Measurements from ENCODE around the gene KRTAP23-1.

KRTAP23-1 gene

DNA sequence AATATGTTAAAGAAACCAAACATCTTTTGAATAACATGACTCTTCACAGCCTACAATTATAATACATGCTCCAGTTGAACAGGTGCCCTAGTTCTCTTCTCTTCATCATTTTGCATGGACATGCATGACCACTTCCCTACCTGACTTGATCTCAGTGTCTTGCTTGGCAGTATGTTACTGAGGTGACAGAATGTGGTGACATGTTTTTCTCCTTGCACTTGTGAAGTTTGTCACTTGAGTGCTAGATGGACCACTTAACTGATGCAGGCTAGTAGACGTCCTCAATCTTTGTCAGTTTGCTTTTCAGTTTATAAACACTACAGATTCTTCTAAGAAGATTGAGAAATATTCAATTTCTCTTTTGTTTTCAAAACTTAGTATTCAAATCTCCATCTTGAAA, 33.8 kb upstream of the KRTAP23-1 start:
- no peaks in the 10 kb centered on the region for H3K9me3 ChIP-seq (ENCODE audit: low read length)

DNA sequence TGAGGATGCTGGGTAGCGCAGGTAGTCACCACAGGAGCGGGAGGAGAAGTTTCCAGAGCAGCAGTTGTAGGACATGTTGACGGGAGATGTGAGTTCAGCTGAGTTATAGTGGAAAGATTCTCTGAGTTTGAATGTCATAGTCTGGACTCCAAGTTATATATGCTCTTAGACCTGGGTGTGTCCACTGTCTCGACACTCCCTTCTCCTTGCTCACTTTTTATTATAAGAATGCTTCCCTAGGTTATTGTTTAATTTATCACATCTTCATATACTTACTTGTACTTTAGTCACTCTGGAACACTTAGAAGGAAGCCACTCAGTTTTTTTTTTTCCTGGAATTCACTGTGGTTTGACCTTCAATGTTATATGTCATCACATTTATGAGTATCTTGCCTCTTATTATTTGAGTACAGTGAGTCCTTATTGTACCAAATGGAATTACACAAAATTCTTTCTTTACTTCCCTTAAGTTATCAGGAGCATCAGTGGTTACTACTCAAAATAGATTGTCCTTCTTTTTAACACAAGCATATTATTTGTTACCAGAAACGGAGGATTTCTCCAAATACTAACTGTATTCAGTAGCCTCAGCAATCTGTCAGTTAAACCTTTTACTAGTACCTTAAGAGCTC, 23.8 kb upstream of the KRTAP23-1 start, which contains the start of gene KRTAP13-2:
Gene KRTAP13-2, minus strand, starts transcription at position 133 of the 632 bp plus-strand sequence. Its CDS starts 58 bp downstream, at position 75.
- Histone ChIP-seq H3K27me3 (ENCODE audit: insufficient read depth, low read length) (no peaks in the 10 kb centered on the region), H3K9ac (ENCODE audit: low read length) (no peak within 1 kb of the TSS), H3K4me2 (ENCODE audit: low read length) (no peak within 1 kb of the TSS), H3K9me3 (ENCODE audit: low read length) (no peaks in the 10 kb centered on the region), H3K4me3 (ENCODE audit: low read depth, low read length, poor library complexity, severe bottlenecking) (no peak within 1 kb of the TSS), H3K36me3 (ENCODE audit: insufficient read depth, low read length) (no peaks in the 10 kb centered on the region), H3K79me2 (ENCODE audit: insufficient read depth, low read length) (no peaks in the 10 kb centered on the region), H2AFZ (ENCODE audit: low read length) (no peak within 1 kb of the TSS), H3K9me2 (ENCODE audit: low read depth, low read length) (no peaks in the 10 kb centered on the region), H3F3A (ENCODE audit: insufficient read depth, low read length) (no peaks in the 10 kb centered on the region), H4K20me1 (ENCODE audit: insufficient read depth, low read length) (no peaks in the 10 kb centered on the region), H3K4me1 (ENCODE audit: insufficient read depth, low read length, severe bottlenecking) (no peaks in the 10 kb centered on the region), H3K27ac (ENCODE audit: low read depth, low read length, poor library complexity, severe bottlenecking) (no peak within 1 kb of the TSS)
- TF ChIP-seq EZH2 (IDR thresholded peaks at IDR 0.05; ENCODE audit: borderline replicate concordance, low read length): no peak
- TF ChIP-seq, protein P1, sequence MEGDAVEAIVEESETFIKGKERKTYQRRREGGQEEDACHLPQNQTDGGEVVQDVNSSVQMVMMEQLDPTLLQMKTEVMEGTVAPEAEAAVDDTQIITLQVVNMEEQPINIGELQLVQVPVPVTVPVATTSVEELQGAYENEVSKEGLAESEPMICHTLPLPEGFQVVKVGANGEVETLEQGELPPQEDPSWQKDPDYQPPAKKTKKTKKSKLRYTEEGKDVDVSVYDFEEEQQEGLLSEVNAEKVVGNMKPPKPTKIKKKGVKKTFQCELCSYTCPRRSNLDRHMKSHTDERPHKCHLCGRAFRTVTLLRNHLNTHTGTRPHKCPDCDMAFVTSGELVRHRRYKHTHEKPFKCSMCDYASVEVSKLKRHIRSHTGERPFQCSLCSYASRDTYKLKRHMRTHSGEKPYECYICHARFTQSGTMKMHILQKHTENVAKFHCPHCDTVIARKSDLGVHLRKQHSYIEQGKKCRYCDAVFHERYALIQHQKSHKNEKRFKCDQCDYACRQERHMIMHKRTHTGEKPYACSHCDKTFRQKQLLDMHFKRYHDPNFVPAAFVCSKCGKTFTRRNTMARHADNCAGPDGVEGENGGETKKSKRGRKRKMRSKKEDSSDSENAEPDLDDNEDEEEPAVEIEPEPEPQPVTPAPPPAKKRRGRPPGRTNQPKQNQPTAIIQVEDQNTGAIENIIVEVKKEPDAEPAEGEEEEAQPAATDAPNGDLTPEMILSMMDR (IDR thresholded peaks at IDR 0.05; ENCODE audit: low read length): no peak

More for the DNA sequence above, 33.8 kb upstream of the KRTAP23-1 start:
- Histone ChIP-seq H3K27ac (ENCODE audit: low read depth, low read length, poor library complexity, severe bottlenecking) (no peak overlapping the region), H3F3A (ENCODE audit: insufficient read depth, low read length) (no peaks in the 10 kb centered on the region), H3K4me2 (ENCODE audit: low read length) (no peak overlapping the region), H2AFZ (ENCODE audit: low read length) (no peak overlapping the region), H3K4me1 (ENCODE audit: insufficient read depth, low read length, severe bottlenecking) (no peaks in the 10 kb centered on the region), H3K4me3 (ENCODE audit: low read depth, low read length, poor library complexity, severe bottlenecking) (no peak overlapping the region), H3K79me2 (ENCODE audit: insufficient read depth, low read length) (no peaks in the 10 kb centered on the region), H3K9me2 (ENCODE audit: low read depth, low read length) (no peaks in the 10 kb centered on the region), H3K27me3 (ENCODE audit: insufficient read depth, low read length) (no peaks in the 10 kb centered on the region), H4K20me1 (ENCODE audit: insufficient read depth, low read length) (no peaks in the 10 kb centered on the region), H3K9ac (ENCODE audit: low read length) (no peak overlapping the region), H3K36me3 (ENCODE audit: insufficient read depth, low read length) (no peaks in the 10 kb centered on the region)
- no peak for TF ChIP-seq EZH2 (IDR thresholded peaks at IDR 0.05; ENCODE audit: borderline replicate concordance, low read length)
- TF ChIP-seq, protein P1 (IDR thresholded peaks at IDR 0.05; ENCODE audit: low read length): no peak

GRCh38 chr21:30355906-30356305, 7.5 kb upstream of the KRTAP23-1 start:
- no peak overlapping the region for H2AFZ ChIP-seq (ENCODE audit: low read length)
- H3K27ac ChIP-seq (ENCODE audit: low read depth, low read length, poor library complexity, severe bottlenecking): no peak overlapping the region
- H3K36me3 ChIP-seq (ENCODE audit: insufficient read depth, low read length): no peaks in the 10 kb centered on the region
- no peak overlapping the region for H3K9ac ChIP-seq (ENCODE audit: low read length)
- no peak overlapping the region for H3K4me2 ChIP-seq (ENCODE audit: low read length)
- no peaks in the 10 kb centered on the region for H3K4me1 ChIP-seq (ENCODE audit: insufficient read depth, low read length, severe bottlenecking)
- no peaks in the 10 kb centered on the region for H4K20me1 ChIP-seq (ENCODE audit: insufficient read depth, low read length)
- H3K27me3 ChIP-seq (ENCODE audit: insufficient read depth, low read length): no peaks in the 10 kb centered on the region
- no peaks in the 10 kb centered on the region for H3F3A ChIP-seq (ENCODE audit: insufficient read depth, low read length)
- TF ChIP-seq, protein P1 (IDR thresholded peaks at IDR 0.05; ENCODE audit: low read length): no peak
- no peak for TF ChIP-seq EZH2 (IDR thresholded peaks at IDR 0.05; ENCODE audit: borderline replicate concordance, low read length)
- no peaks in the 10 kb centered on the region for H3K9me2 ChIP-seq (ENCODE audit: low read depth, low read length)
- no peaks in the 10 kb centered on the region for H3K9me3 ChIP-seq (ENCODE audit: low read length)
- no peaks in the 10 kb centered on the region for H3K79me2 ChIP-seq (ENCODE audit: insufficient read depth, low read length)
- no peak overlapping the region for H3K4me3 ChIP-seq (ENCODE audit: low read depth, low read length, poor library complexity, severe bottlenecking)

Data from OCI-LY1 (cell line).